NB4 (cell line): ENCODE results near the gene RERE.

Experiments
- CTCF ChIP-seq: IDR thresholded peaks from one replicate; pipeline ENCODE4 v1.5.1; 2012; ENCODE audit warnings: low read depth, low read length
- MYC ChIP-seq: IDR thresholded peaks from 2 replicates; pipeline ENCODE4 v1.6.1; 2011; ENCODE audit warnings: low read depth, low read length

GRCh38 chr1:8431019-8431418, 386.4 kb downstream of the RERE start:
- TF ChIP-seq MYC, result no peak
- TF ChIP-seq CTCF, result peak; percentile 26
